ENCODE results near the gene DNAJB11. TPM values are rescaled to one million over a fixed set of nuclear protein-coding genes. Genes with fewer than 3 reads are reported as not detected.

DNAJB11 gene
- total RNA-seq, 3 donors from 2014 or later: 40.0 to 41.6 (median 41.6) TPM

DNA sequence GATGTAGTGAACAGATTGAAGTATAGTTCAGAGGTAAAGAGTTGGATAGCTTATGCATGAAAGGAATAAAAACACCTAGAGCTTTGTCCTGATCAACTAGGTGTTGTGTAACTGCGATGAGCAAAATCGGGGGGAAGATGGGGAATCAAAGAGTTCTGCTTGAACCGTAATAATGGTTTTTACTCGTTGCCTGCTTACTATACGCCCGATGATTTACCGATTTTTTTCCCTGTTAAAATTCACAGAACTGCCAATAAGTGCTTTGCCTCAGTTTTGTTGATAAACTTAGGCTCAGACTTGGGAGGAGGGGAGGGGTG is 783 bp upstream of the DNAJB11 start:
- H3K36me3 ChIP-seq: peaks cover 4% of the 10 kb centered on the region
- TF ChIP-seq, protein P1, sequence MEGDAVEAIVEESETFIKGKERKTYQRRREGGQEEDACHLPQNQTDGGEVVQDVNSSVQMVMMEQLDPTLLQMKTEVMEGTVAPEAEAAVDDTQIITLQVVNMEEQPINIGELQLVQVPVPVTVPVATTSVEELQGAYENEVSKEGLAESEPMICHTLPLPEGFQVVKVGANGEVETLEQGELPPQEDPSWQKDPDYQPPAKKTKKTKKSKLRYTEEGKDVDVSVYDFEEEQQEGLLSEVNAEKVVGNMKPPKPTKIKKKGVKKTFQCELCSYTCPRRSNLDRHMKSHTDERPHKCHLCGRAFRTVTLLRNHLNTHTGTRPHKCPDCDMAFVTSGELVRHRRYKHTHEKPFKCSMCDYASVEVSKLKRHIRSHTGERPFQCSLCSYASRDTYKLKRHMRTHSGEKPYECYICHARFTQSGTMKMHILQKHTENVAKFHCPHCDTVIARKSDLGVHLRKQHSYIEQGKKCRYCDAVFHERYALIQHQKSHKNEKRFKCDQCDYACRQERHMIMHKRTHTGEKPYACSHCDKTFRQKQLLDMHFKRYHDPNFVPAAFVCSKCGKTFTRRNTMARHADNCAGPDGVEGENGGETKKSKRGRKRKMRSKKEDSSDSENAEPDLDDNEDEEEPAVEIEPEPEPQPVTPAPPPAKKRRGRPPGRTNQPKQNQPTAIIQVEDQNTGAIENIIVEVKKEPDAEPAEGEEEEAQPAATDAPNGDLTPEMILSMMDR (IDR thresholded peaks at IDR 0.05): no peak
- TF ChIP-seq POLR2AphosphoS5 (IDR thresholded peaks at IDR 0.05): no peak
- no peak for DNase-seq (ENCODE audit: low spot score in 2 of 2)
- H3K27me3 ChIP-seq: no peaks in the 10 kb centered on the region
- H3K9me3 ChIP-seq: no peaks in the 10 kb centered on the region
- H3K27ac ChIP-seq: peak overlapping the region; percentile 93 to 96
- intact Hi-C loops (cut with DNase I; ENCODE audit: low total_unique reads): no loop called here
- peaks cover 4 to 5% of the 10 kb centered on the region in 2 donors for H3K4me1 ChIP-seq
- peak overlapping the region; percentile 80 to 96 (median 92) for H3K4me3 ChIP-seq

DNA sequence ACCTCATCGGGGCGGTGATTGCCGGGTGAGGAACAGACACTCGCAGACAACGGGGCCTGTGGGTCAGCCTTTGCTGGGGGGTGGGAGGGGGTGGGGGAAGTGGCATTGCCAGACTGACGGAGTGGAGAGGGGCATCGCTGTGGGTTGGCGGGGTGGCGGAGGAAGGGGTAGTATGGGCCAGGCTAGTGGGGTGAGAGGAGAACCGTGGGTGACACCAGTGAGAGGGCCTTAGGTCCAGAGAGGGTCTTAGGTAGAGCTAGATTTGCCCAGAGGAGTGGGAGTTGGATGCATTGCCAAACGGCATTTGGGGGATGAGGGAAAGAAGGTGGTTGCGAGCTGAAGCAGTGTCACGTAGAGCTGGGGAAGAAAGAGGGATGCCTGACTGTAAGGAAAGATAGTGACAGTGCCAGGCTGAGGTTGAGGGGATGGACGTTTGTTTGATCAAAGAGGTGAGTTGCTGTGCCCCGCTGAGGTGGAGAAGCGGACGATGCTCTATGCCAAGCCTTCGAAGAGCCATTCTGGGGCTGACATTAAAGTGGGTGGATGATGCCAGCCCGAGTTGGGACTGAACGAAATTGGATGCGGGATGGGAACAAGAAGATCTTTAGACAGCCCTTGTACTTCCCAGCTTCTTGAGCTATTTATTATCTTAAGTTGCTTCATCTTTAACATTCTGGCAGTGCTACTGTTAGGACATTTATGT is 572 bp downstream of the DNAJB11 start:
- Histone ChIP-seq H3K36me3 (peaks cover 7% of the 10 kb centered on the region), H3K27ac (peak overlapping the region; percentile 93 to 96), H3K9me3 (no peaks in the 10 kb centered on the region), H3K4me3 (peak overlapping the region; percentile 80 to 96 (median 92)), H3K27me3 (no peaks in the 10 kb centered on the region), H3K4me1 (peaks cover 4 to 5% of the 10 kb centered on the region in 2 donors)
- no peak for DNase-seq (ENCODE audit: low spot score in 2 of 2)
- intact Hi-C loops (cut with DNase I; ENCODE audit: low total_unique reads): no loop called here
- TF ChIP-seq, protein P1 (IDR thresholded peaks at IDR 0.05): no peak
- TF ChIP-seq POLR2A (IDR thresholded peaks at IDR 0.05) (no peak), POLR2AphosphoS5 (IDR thresholded peaks at IDR 0.05) (no peak)

DNA sequence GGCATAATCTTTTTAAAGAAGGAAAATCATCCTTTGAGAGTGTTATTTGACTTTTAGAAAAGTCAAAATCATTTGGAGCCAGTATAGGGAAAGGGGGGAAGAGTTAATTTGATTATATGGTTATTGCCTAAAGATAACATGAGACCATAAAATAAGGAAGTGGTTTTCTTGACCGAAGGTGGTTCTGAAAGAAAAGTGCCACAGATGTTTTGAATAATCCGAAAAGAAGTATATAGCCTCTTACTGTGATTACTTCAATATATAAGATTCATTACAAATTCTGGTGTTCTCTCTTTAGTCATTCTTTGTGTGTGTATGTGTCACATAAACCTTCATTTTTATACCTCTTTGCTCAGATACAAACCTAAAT is 1.1 kb downstream of the DNAJB11 start:
- H3K27me3 ChIP-seq: no peaks in the 10 kb centered on the region
- TF ChIP-seq POLR2A (IDR thresholded peaks at IDR 0.05) (no peak), POLR2AphosphoS5 (IDR thresholded peaks at IDR 0.05) (no peak)
- TF ChIP-seq, protein P1 (IDR thresholded peaks at IDR 0.05): no peak
- H3K9me3 ChIP-seq: no peaks in the 10 kb centered on the region
- DNase-seq (ENCODE audit: low spot score in 2 of 2): no peak
- peak overlapping the region; percentile 80 to 96 (median 92) for H3K4me3 ChIP-seq
- no peak overlapping the region for H3K27ac ChIP-seq
- intact Hi-C loops (cut with DNase I; ENCODE audit: low total_unique reads): no loop called here
- H3K4me1 ChIP-seq: peaks cover 4 to 5% of the 10 kb centered on the region in 2 donors
- H3K36me3 ChIP-seq: peaks cover 7% of the 10 kb centered on the region

DNA sequence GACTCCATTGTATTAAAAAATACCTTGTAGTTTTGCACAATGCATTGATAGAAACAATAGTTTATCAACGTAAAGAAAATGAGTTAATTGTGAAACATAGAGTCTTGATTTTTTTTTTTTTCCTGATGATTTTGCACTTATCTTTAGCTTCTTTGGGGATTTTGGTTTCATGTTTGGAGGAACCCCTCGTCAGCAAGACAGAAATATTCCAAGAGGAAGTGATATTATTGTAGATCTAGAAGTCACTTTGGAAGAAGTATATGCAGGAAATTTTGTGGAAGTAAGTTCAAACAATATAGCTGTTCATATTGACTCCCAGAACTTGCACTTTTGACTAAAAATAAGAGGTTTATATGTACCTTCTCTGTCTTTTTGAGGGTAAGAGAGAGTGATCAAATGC is 7.0 kb downstream of the DNAJB11 start:
- no peaks in the 10 kb centered on the region for H3K4me1 ChIP-seq
- no peak overlapping the region for H3K27ac ChIP-seq
- TF ChIP-seq, protein P1 (IDR thresholded peaks at IDR 0.05): no peak
- no peak for TF ChIP-seq POLR2AphosphoS5 (IDR thresholded peaks at IDR 0.05)
- TF ChIP-seq POLR2A (IDR thresholded peaks at IDR 0.05): no peak
- no peak overlapping the region for H3K4me3 ChIP-seq
- H3K36me3 ChIP-seq: peaks cover 7% of the 10 kb centered on the region
- intact Hi-C loops (cut with DNase I; ENCODE audit: low total_unique reads): no loop called here
- H3K9me3 ChIP-seq: no peaks in the 10 kb centered on the region
- DNase-seq (ENCODE audit: low spot score in 2 of 2): no peak
- no peaks in the 10 kb centered on the region for H3K27me3 ChIP-seq

DNA sequence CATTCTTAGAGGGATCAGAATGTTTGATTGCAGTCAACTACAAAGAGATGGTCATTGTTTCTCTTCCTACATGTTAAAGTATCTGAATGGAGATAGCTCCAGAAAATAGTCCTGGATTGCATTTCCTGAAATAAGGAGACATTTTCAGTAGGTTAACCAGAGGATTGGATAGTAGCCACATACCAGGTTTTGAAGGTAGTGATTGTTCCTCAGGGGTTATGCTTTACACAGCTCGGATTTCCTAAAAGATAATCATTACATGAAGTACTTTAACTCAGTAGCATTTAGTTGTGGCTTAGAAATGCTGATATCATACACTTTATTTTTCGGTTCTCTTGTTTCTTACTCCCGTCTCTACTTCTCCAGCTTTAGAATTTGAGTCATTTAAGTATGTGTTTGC is 10.3 kb downstream of the DNAJB11 start:
- intact Hi-C loops (cut with DNase I; ENCODE audit: low total_unique reads): no loop called here

More for the DNA sequence above, 10.3 kb downstream of the DNAJB11 start:
- H3K4me1 ChIP-seq: no peaks in the 10 kb centered on the region
- no peak for TF ChIP-seq POLR2AphosphoS5 (IDR thresholded peaks at IDR 0.05)
- no peaks in the 10 kb centered on the region for H3K27me3 ChIP-seq
- H3K9me3 ChIP-seq: no peaks in the 10 kb centered on the region
- no peak overlapping the region for H3K27ac ChIP-seq
- no peak overlapping the region for H3K4me3 ChIP-seq
- H3K36me3 ChIP-seq: no peaks in the 10 kb centered on the region
- DNase-seq (ENCODE audit: low spot score in 2 of 2): no peak

Data from breast epithelium (tissue), 4 donors.